Nephron progenitor cell (in vitro differentiated cells): Measurements from ENCODE around the gene ZNF652.
A peak's percentile ranks its signal among the peaks of the same experiment; 100 is the strongest.

Experiments used
- DNase-seq: peaks from one replicate; pipeline ENCODE4 v3.0.0; 2021
- H3K27ac Mint-ChIP-seq: 2 replicates; pipeline ENCODE4 v1.8.0; 2021; ENCODE audit warnings: mild to moderate bottlenecking, moderate library complexity, mixed read lengths
- H3K27me3 Mint-ChIP-seq: 2 replicates; pipeline ENCODE4 v1.8.0; 2021; ENCODE audit warnings: mild to moderate bottlenecking, low read depth, mixed read lengths; ENCODE audit not compliant: poor library complexity
- H3K36me3 Mint-ChIP-seq: 2 replicates; pipeline ENCODE4 v1.8.0; 2021; ENCODE audit warnings: low read depth, mixed read lengths
- H3K4me1 Mint-ChIP-seq: 2 replicates; pipeline ENCODE4 v1.8.0; 2021; ENCODE audit warnings: mixed read lengths
- H3K4me3 Mint-ChIP-seq: 2 replicates; pipeline ENCODE4 v1.8.0; 2021; ENCODE audit warnings: mild to moderate bottlenecking, moderate library complexity, mixed read lengths
- H3K9me3 Mint-ChIP-seq: 2 replicates; pipeline ENCODE4 v1.8.0; 2021; ENCODE audit warnings: mild to moderate bottlenecking, moderate library complexity, mixed read lengths
- TF ChIP-seq, protein P1 (sequence below): fragments of 200-600 bp; sonication (generic); IDR thresholded peaks from 2 replicates; pipeline ENCODE4 v1.5.0; 2021; ENCODE audit warnings: antibody characterized with exemption

Gene ZNF652

DNA sequence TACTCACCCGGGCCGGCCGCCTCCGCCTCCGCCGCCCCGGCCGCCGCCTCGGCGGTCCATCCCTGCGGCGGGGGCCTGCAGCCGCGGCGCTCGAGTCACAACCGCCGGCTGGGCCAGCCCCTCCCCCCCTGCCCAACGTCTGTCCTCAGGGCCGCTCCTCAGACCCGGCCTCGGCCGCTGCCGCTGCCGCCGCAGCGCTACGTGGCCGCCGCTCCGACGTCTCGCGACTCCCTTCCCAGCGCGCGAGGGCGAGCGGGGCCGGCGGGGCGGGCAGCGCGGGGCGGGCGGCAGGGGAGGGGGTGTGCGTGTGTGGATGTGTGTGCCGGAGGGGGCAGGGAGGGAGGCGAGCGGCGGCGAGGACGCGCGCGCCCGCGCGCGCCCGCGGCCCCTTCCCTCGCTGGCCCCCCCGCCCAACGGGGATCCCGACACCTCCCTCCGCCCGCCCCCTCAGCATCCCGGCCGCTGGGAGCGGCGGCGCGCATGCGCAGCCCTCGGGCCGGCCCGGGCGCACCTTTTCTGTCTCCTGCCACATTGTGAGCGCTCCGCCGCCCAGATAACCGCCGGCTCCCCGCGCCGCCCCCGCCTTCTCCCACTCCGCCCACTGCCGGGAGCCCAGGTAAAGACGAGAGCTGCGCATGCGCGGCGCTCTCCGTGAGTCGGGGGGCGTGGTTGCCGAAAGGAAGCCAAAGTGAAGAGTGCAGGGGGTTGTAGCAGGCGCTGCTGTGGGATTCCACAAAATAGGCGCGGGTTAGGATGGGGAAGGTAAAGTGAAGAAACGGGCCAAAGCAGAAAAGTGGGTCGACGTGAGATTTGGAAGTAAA is at the start of gene ZNF652:
TSS of gene ZNF652 (minus strand) at position 349 of the 821 bp plus-strand sequence. CDS start 44,525 bp downstream, outside the sequence.
- Mint-ChIP-seq H3K4me1 (peaks cover 47% of the 10 kb centered on the region), H3K4me3 (peak within 1 kb of the TSS; percentile 93), H3K27ac (peak within 1 kb of the TSS; percentile 86), H3K27me3 (no peaks in the 10 kb centered on the region), H3K36me3 (no peaks in the 10 kb centered on the region), H3K9me3 (no peaks in the 10 kb centered on the region)
- TF ChIP-seq, protein P1, sequence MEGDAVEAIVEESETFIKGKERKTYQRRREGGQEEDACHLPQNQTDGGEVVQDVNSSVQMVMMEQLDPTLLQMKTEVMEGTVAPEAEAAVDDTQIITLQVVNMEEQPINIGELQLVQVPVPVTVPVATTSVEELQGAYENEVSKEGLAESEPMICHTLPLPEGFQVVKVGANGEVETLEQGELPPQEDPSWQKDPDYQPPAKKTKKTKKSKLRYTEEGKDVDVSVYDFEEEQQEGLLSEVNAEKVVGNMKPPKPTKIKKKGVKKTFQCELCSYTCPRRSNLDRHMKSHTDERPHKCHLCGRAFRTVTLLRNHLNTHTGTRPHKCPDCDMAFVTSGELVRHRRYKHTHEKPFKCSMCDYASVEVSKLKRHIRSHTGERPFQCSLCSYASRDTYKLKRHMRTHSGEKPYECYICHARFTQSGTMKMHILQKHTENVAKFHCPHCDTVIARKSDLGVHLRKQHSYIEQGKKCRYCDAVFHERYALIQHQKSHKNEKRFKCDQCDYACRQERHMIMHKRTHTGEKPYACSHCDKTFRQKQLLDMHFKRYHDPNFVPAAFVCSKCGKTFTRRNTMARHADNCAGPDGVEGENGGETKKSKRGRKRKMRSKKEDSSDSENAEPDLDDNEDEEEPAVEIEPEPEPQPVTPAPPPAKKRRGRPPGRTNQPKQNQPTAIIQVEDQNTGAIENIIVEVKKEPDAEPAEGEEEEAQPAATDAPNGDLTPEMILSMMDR = no peak
- DNase-seq = peak; percentile 95

DNA sequence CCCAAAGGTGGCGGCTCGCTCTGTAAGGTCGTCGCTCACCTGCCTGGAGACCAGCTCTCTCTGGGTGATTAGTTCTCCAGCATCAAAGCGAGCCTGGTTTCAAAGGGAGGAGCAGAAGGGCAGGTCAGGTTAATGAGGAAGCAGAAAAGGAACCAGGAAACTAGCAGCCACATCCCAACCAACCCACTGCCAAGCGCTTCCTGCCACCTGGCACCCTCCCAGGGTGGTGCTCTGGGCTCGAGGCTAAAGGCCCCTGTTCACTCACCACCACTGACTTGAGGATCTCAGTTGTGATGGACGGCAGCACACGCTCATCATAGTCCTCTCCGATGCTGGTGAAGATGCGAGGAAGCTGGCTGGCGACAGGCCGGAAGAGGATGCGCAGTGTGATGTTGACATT is 47.0 kb upstream of the ZNF652 start:
- Mint-ChIP-seq H3K9me3 (no peaks in the 10 kb centered on the region), H3K36me3 (peaks cover 71% of the 10 kb centered on the region), H3K4me3 (no peak overlapping the region), H3K27me3 (no peaks in the 10 kb centered on the region), H3K4me1 (peaks cover 33% of the 10 kb centered on the region), H3K27ac (peak overlapping the region; percentile 83)
- TF ChIP-seq, protein P1 = no peak
- no peak for DNase-seq

DNA sequence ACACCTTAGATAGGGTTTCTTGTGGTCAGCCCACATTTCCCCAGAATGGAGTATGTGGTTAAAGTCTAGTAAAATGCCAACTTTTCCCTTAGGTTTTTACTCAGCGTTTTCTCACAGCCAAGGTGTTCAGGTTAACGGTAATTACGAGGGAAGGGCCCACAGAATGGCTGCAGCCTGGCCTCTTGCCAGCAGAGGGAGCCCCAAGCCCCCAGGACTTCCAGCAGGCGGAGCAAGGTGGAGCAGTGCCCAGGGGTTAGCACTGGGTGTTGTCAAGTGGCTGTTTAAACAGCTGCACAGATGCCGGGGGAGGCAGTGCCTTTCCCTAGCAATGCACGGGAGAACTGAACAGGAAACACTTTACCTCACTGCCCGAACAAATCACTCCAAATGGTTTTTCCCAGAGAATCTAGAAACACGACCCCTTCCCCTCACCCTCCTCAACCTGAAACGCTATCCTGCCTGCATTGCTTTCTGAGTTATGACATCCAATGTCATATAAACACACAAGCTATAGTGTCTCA is 46.0 kb upstream of the ZNF652 start:
- peak overlapping the region; percentile 83 for H3K27ac Mint-ChIP-seq
- peaks cover 38% of the 10 kb centered on the region for H3K4me1 Mint-ChIP-seq
- peak; percentile 93 for DNase-seq
- H3K27me3 Mint-ChIP-seq = no peaks in the 10 kb centered on the region
- TF ChIP-seq, protein P1 = peak; percentile 98
- no peak overlapping the region for H3K4me3 Mint-ChIP-seq
- H3K9me3 Mint-ChIP-seq = no peaks in the 10 kb centered on the region
- H3K36me3 Mint-ChIP-seq = peaks cover 76% of the 10 kb centered on the region

DNA sequence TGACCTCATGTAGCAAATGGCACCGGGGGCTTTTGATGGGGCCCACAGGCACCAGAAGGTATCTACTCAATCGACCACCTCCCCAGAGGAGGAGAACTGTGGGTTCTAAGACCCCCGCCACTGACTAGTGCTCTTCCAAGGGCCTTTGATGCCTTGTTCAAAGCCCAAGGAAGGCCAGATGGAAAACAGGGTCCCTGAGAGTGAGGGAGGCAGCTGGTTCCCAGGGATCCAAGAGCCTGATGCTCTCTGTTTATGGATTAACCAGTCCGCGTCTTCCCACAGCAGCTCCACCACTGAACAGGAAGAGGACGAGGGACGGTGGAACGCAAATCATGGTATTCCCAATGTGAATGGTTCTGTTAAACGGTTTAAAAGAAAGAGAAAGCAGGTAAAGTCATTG is 45.0 kb upstream of the ZNF652 start:
- peaks cover 71% of the 10 kb centered on the region for H3K36me3 Mint-ChIP-seq

DNA sequence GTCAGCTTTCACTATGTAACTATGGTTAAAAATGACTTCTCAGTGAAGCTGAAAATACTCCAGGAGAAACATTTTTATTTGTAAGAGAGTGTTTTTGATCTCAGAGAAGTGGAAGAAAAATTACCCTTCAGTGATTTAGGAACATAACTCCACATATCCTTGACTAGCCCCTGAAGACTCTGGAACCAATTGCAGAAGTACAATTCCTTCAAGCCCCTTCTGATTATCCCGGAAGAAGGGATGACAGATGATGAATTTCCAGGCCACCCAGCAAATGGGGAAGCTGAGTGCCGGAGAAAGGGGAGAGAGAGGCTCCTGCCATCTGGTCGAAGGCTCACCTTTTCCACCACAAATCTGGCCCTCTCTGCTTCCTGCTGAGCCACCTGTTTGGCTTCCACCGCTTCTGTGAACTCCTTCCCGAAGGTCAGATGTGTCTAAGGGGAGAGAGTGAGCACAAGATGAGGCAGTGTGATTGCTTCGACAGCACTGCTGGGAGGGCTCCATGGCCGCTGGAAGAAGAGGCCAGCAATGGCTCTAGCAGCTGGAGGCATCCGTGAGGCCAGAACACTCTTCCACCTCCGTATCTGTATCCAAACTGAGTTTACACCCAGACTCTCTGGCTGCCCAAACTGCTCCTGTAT is 44.5 kb upstream of the ZNF652 start:
- Mint-ChIP-seq H3K4me1 (peaks cover 53% of the 10 kb centered on the region), H3K4me3 (no peak overlapping the region), H3K27ac (no peak overlapping the region), H3K27me3 (no peaks in the 10 kb centered on the region), H3K36me3 (peaks cover 65% of the 10 kb centered on the region), H3K9me3 (no peaks in the 10 kb centered on the region)
- TF ChIP-seq, protein P1 = no peak
- no peak for DNase-seq

More for the DNA sequence above, 45.0 kb upstream of the ZNF652 start:
- no peak overlapping the region for H3K27ac Mint-ChIP-seq
- no peak for DNase-seq
- H3K9me3 Mint-ChIP-seq = no peaks in the 10 kb centered on the region
- H3K4me1 Mint-ChIP-seq = peaks cover 48% of the 10 kb centered on the region
- TF ChIP-seq, protein P1 = no peak
- no peak overlapping the region for H3K4me3 Mint-ChIP-seq
- H3K27me3 Mint-ChIP-seq = no peaks in the 10 kb centered on the region
